PFSK-1 (cell line): Measurements from ENCODE around the gene ATG4C.

Experiments used
- FOXP2 ChIP-seq: optimal IDR thresholded peaks from 2 replicates; pipeline ENCODE3; 2011; ENCODE audit warnings: borderline replicate concordance, control low read depth, inconsistent platforms; ENCODE audit not compliant: insufficient read depth; ENCODE audit errors: extremely low read length, extremely low read depth
- POLR2AphosphoS5 ChIP-seq: IDR thresholded peaks from 2 replicates; pipeline ENCODE4 v1.6.1; 2012; ENCODE audit warnings: low read depth, mild to moderate bottlenecking, control low read depth, low read length, moderate library complexity
- REST ChIP-seq, 2 experiments: IDR thresholded peaks; 2 replicates each; pipeline versions ENCODE4 v1.6.1 to v1.8.0; 2011 to 2012; ENCODE audit warnings: low read depth in 2 of 2, low read length in 2 of 2, control low read depth in 1 of 2, inconsistent platforms in 1 of 2, mild to moderate bottlenecking in 1 of 2, moderate library complexity in 1 of 2; ENCODE audit not compliant: insufficient read depth in 1 of 2
- TAF1 ChIP-seq: IDR thresholded peaks from 2 replicates; pipeline ENCODE4 v1.6.1; 2012; ENCODE audit warnings: low read length, control low read depth, borderline replicate concordance; ENCODE audit not compliant: insufficient read depth

DNA sequence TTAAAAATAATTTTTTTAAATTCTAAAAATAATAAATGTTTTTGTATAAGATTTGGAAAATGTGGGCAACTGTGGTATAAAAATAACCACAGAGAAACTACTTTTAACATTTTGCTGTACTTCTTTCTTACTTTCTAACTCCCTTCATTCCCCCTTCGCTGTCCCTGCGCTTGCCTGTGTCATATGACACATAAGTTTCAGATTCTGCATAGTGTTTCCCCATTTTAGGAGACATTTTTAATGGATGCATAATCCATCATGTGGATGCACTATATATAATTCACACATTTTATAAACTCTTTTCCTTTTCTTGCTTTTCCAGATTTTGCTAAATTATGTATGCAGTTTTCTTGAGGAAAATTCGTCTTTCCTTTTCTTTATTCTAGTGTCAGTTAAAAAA is 16.3 kb downstream of the ATG4C start:
- TF ChIP-seq POLR2AphosphoS5 (no peak), FOXP2 (no peak), TAF1 (no peak), REST (IDR thresholded peaks at IDR 0.05; ENCODE audit: insufficient read depth in 1 of 2, low read depth in 2 of 2, low read length in 2 of 2) (no peak)
